Fibroblast of upper back skin (primary cell): ENCODE data around the gene SLC22A31.
"Not testable (repeated sequence)": the region's sequence is repeated elsewhere in the genome, so short reads cannot be mapped to it uniquely, and the experiment has no call there.

Experiments
- DNase-seq: peaks from one replicate; pipeline ENCODE4 v3.0.0-alpha.2; 2013

Gene SLC22A31

DNA sequence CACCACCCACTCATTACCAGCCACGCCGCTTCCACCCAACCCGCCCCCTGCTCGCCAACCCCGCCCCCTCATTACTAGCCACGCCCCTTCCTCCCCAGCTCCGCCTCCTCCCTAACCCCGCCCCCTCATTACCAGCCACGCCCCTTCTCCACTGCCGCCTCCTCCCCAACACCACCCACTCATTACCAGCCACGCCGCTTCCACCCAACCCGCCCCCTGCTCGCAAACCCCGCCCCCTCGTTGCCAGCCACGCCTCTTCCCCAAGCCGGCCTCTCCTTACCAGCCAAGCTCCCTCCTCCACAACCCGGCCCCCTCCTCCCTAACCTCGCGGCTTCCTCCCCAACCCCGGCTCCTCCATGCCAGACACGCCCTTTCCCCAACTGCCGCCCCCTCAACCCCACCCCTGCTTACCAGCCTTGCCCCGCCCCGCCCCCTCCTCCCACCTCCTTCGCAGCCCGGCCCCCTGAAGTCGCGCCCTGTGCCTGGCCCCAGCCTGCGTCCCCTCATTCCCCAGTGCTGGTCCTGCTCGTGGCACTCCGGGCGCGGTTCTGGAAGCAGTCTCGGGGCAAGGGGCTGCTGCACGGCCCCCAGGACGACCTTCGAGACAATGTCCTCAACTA is 7.3 kb downstream of the SLC22A31 start:
- peak; percentile 87 for DNase-seq

GRCh38 chr16:89192186-89192955 is 8.0 kb downstream of the SLC22A31 start:
- DNase-seq: peak; percentile 91

DNA sequence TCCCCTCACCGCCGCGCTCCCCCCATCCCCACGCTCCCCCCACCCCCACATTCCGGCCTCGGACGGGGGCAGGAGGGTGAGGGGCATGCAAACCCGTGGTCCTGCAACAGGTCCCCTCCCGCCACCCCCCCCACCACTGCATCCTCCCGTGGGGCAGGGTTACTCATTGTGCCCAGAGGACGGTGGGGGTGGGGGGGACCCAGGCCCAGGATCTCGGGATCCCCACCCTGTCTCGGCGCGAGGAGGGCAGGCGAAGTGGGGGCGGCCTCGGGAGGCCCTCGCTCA is 8.5 kb downstream of the SLC22A31 start:
- DNase-seq: no peak

- DNase-seq: no peak
Observed at GRCh38 chr16:89191033-89191900, 9.1 kb downstream of the SLC22A31 start.

- no peak for DNase-seq
Observed at GRCh38 chr16:89190150-89190958, 10.0 kb downstream of the SLC22A31 start.

DNA sequence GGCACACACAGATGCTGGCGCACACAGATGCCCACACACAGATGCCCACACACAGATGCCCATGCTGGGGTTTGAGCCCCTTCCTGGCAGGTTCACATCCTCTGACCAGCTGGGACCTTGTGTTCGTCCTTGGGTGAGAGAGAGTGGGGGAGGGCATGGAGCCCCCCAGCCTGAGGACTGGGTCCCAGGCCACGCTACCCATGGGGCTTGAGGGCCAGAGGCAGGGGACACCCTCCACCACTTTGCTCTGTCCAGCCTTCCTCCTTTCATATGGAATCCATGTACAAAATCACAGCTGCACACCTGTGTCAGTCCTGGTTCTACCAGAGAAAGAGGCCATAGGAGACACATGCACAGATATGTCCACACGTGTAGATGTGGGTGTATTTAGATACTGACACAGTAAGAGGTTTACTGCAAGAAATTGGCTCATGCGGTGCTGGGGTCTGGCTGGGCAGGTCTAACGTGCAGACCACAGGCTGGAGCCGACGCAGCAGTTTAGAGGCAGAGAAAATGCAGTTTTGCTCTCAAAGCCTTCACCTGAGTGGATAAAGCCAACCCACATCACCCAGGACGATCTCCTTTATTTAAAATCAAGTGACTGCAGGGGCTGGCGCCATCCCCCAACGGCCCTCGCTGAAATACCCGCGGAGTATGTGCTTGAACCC is 10.8 kb downstream of the SLC22A31 start:
- no peak for DNase-seq

DNA sequence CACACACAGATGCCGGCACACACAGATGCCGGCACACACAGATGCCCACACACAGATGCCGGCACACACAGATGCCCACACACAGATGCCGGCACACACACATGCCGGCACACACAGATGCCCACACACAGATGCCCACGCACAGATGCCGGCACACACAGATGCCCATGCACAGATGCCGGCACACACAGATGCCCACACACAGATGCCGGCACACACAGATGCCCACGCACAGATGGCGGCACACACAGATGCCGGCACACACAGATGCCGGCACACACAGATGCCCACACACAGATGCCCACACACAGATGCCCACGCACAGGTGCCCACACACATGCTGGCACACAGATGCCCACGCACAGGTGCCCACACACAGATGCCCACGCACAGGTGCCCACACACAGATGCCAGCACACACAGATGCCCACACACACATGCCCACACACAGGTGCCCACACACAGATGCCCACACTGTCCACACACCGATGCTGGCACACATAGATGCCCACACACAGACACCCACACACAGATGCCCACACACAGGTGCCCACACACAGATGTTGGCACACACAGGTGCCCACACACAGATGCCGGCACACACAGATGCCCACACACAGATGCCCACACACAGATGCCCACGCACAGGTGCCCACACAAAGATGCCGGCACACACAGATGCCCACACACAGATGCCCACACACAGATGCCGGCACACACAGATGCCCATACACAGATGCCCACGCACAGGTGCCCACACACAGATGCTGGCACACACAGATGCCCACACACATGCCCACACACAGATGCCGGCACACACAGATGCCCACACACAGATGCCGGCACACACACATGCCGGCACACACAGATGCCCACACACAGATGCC is 11.6 kb downstream of the SLC22A31 start:
- not testable (repeated sequence) for DNase-seq

DNA sequence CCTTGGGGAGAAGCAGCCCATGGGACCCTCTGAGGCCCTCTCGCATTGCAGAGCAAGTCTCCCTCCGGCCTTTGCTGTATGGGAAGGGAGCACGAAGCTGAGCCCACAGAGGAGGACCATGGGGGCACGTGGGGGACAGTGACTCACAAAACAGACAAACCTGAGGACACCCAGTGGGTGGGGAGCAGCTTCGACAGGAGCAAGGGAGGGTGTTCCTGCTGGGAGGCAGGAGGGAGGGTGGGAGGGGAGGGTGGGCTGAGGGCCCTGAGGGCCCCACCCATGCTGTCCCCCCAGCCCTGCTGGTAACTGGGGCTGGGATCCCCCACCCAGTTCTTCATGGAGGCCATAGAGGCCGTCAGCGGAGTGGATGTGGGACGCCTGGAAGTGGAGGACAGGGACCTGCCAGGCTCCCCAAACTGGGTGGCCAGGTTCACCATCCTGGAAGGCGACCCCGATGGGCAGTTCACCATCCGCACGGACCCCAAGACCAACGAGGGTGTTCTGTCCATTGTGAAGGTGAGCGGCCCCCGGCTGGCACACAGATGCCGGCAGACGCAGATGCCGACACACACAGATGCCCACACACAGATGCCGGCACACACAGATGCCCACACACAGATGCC is 12.5 kb downstream of the SLC22A31 start:
- peak; percentile 28 for DNase-seq

GRCh38 chr16:89187032-89187769 is 13.1 kb downstream of the SLC22A31 start:
- DNase-seq: peak; percentile 20

DNA sequence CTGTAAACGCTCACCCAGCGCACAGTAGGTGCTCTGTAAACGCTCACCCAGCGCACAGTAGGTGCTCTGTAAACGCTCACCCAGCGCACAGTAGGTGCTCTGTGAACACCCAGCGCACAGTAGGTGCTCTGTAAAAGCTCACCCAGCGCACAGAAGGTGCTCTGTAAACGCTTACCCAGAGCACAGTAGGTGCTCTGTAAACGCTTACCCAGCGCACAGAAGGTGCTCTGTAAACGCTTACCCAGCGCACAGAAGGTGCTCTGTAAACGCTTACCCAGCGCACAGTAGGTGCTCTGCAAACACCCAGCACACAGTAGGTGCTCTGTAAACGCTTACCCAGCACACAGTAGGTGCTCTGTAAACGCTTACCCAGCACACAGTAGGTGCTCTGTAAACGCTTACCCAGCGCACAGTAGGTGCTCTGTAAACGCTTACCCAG is 13.7 kb downstream of the SLC22A31 start:
- not testable (repeated sequence) for DNase-seq

DNA sequence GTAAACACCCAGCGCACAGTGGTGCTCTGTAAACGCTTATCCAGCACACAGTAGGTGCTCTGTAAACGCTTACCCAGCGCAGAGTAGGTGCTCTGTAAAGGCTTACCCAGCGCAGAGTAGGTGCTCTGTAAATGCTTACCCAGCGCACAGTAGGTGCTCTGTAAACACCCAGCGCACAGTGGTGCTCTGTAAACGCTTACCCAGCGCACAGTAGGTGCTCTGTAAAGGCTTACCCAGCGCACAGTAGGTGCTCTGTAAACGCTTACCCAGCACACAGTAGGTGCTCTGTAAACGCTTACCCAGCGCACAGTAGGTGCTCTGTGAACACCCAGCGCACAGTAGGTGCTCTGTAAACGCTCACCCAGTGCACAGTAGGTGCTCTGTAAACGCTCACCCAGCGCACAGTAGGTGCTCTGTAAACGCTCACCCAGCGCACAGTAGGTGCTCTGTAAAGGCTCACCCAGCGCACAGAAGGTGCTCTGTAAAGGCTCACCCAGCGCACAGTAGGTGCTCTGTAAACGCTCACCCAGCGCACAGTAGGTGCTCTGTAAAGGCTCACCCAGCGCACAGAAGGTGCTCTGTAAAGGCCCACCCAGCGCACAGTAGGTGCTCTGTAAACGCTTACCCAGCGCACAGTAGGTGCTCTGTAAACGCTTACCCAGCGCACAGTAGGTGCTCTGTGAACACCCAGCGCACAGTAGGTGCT is 14.3 kb downstream of the SLC22A31 start:
- not testable (repeated sequence) for DNase-seq

GRCh38 chr16:89184933-89185794 is 15.2 kb downstream of the SLC22A31 start:
- DNase-seq: no peak

- DNase-seq: no peak
Observed at GRCh38 chr16:89184677-89184932, 15.7 kb downstream of the SLC22A31 start.

- DNase-seq: no peak
Observed at GRCh38 chr16:89183975-89184676, 16.2 kb downstream of the SLC22A31 start.

GRCh38 chr16:89183463-89183862 is 16.9 kb downstream of the SLC22A31 start:
- no peak for DNase-seq

DNA sequence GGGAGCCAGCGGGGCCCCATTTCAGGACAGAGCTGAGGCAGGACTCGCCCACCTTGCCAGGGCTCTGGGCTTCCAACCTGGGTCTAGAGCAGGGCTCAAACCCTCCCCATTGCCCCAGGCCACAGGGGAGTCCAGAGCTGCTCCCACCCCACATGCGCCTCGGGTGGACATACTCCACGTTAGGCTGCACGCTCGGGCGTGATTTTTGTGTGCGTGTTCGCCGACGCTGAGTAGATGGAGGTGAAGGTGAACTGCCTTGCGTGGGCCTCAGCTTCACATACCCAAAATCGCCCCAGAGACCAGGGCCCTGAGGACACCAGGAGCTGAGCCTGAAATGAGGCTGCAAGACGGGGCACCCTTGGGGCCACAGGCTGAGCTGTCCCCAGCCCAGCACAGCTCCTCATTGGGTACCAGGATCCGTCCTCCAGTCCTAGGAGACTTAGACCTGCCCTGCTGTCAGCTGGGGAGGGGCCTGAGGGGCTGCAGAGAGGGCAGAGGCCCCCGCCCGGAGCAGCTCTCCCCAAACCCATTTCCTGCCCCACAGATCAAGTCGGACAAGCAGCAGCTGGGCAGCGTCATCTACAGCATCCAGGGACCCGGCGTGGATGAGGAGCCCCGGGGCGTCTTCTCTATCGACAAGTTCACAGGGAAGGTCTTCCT is 20.6 kb downstream of the SLC22A31 start:
- no peak for DNase-seq

- DNase-seq: no peak
Observed at GRCh38 chr16:89179148-89179484, 21.2 kb downstream of the SLC22A31 start.
